GM18502 (cell line): ENCODE data around the gene GUCY2F.

ENCODE experiments used
- ATAC-seq: cut with Tn5 transposase; IDR thresholded peaks from one replicate; pipeline ENCODE4 v1.9.1; 2021; ENCODE audit warnings: mild to moderate bottlenecking; ENCODE audit not compliant: unreplicated experiment, poor library complexity

Gene GUCY2F

GRCh38 chrX:109481986-109482385, at the start of gene GUCY2F:
TSS of gene GUCY2F (minus strand) at chrX:109482086. CDS start at chrX:109475936, 6,150 bp downstream.
- ATAC-seq: no peak

GRCh38 chrX:109519001-109519400, 37.1 kb upstream of the GUCY2F start:
- no peak for ATAC-seq

DNA sequence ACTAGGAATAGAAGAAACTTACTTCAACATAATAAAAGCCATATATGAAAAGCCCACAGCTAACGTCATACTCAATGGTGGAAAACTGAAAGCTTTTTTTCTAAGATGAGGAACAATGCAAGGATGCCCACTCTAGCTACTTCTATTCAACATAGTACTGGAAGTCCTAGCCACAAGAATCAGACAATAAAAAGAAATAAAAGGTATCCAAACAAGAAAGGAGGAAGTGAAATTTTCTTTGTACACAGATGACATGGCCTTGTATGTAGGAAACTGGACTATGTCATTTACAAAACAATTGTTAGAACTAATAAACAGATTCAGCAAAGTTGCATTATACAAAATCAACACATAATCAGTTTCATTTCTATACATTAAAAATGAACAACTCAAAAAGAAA, 29.2 kb upstream of the GUCY2F start:
- ATAC-seq: no peak

GRCh38 chrX:109508915-109509314, 27.0 kb upstream of the GUCY2F start:
- no peak for ATAC-seq

DNA sequence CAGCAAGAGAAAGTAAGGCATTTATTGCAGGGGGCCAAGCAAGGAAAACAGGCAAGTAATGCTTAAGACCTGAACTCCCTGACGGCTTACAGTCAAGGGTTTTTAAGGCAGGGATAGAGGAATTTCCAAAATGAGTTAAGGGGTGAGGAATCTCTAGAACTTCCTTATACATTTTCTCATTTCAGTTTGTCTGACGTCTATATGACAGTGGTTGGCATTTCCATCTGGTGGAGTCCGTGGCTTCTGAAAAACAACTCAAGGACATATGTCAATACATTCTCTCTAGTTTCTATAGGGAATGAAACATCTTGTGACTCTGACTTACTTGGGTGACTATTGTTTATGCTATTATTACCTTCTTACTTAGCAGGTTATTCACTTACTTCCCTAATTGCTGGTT, 19.3 kb upstream of the GUCY2F start:
- ATAC-seq: no peak

DNA sequence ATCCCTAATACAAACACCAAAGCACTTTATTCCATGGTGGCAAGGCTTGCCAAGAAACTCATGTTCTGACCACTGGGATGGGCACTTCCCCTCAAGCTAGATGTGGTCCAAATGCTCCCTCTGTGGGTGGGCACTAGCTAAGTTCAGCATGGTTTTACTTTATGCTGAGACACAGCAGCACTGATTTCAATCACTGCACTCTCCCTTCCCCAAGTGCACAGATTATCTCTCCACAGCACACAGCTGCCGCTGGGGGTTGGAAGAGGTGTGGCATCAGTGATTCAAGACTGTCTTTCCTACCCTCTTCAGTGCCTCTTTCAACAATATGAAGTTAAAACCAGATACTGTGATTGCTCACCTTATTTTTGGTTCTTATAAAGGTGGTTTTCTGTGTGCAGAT, 16.5 kb upstream of the GUCY2F start:
- no peak for ATAC-seq

DNA sequence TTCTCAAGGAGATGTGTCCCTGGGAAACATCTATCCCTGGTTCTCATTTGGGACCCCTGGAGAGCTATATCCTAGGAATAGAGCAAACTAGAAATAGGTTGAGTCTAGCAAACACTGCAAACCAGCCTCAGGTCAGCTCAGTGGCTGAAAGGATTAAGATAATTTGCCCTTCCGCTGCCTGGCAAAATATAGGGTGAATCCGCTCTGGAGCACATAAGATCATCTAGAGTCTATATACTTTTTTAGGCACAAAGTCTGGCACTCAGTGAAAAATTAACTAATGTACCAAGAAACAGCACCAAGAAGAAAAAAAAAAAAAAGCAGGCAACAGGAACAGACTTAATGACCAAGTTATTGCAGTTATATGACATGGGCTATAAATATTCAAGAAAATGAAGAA, 7.3 kb upstream of the GUCY2F start:
- ATAC-seq: no peak

DNA sequence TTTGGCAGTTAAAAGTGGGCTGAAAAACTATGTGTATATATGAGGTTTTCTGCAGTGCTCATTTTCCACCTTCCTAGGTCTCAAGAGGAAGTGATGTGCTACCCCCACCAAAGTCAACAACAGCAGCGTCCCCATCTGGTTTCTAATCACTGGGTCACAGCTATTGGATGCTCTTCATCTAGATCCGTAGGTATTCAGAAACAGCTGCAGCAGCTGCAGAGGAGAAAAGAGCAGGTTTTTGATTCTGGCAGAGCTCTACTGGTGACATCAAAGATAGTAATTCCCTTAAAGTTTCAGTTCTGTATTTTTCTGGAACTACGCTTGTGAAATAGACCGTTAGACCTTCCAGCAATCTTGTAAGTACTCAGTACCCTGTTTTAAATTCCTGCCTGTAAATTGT, 5.8 kb upstream of the GUCY2F start:
- ATAC-seq: peak; percentile 56

DNA sequence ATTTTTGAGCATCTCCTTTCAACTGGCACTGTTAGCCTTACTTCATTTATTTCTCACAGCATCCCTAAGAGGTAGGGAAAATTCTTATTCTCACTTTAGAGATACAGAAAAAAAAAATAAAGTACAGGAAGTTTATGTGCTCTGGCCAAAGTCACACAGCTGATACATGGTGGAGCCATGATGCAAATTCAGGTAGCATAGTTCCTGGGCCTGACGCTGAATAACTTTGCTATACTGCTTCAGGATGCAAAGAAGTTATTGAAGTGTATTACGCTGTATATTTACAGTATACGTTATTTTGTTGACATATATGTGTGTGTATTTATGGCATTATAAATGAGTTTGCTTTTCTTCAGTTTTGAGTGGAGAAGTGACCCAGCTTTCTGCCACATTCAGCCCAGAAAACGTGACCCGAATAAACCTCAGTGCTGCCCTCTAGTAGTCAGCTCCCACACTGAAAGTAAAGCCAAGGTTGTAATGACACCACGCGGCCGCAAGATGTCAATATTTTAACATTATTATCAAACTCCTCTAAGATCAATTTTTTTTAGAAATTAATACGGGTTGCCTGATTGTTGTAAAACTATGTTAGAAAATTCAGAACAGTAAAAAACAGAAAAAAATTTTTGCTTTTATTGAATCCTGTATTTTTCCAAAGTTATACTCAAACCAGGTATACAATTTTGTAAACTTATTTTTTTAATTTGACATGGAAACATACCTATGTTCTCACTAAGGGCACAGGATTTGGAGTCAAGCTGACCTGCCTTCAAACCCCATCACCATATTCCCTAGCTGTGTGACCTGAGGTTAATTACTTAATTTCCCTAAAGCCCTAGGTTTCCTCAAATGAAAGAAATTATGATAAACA, 3.8 kb upstream of the GUCY2F start:
- no peak for ATAC-seq

GRCh38 chrX:109484886-109485285, 3.0 kb upstream of the GUCY2F start:
- ATAC-seq: no peak

DNA sequence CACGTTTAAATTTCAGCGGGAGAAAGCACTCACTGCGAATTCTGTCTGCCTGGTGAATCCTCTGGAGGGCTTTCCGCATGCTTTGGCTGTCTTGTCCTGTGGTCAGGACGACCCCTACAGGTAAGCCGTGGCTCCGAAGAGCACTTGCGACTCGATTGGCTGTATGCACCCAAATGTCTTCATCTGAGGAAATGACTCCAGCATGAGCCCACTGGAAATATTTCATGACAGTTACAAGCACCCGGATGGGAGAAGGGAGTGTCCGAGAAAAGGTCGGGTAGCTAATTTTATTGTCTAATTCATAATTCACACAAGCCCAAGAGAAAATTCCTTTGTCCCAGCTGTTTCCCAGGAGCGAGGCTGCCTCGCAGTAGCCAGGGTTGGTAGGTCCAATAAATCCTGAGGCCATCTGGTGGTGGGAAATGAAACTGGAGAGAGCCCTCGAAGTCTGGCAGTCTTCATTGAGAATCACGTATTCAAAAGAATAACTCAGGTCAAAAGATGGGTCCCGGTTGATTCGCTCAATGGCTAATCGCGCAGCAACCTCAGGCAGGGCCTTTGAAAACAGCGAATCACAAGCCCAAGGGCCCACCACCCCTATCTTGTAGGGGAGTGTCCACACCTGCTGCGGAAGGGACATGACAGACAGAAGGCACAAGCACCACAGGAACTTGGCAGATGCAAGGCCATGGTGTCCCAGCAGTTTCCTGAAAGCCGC, 6.6 kb downstream of the GUCY2F start:
- no peak for ATAC-seq

GRCh38 chrX:109472939-109473735, 8.7 kb downstream of the GUCY2F start:
- ATAC-seq: no peak

DNA sequence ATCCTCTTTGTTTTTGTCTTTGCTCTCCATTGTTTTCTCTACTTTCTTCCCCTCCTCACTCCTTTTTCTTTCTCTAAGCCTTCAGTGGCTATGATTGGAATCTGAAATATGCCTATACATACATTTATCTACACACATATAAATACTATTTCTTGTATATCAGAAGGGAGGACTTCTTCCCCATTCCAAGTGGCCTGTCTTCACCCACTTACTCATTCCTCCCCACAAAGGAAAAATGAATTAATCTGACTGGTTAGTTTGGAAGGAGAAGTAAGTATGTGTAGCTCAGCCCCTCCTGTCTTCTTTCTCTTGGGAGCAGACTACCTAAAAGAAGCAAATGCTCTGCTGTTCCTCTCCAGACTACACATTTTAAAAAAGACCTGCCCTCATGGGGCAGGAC, 17.7 kb downstream of the GUCY2F start:
- no peak for ATAC-seq

DNA sequence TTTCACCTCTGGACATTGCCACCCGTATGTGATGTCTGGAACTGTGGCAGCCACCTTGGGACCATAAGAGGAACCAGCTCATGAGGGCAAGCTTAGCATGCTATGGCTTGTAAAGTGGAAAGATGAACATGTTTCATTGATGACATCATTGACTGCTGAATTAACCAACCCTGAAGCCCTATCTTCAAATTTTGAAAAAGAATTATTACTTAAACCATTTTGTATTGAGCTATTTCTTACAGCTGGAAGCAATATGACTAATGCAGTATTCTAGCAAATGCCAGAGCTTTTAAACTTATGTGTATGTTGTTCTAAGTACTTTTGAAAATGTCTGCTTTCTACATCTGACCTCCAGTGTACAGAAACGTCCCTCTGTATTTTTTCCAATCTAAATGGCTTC, 18.1 kb downstream of the GUCY2F start:
- ATAC-seq: no peak

- no peak for ATAC-seq
Measured at GRCh38 chrX:109448282-109448938, 33.5 kb downstream of the GUCY2F start.

GRCh38 chrX:109441266-109441665, 40.6 kb downstream of the GUCY2F start:
- ATAC-seq: no peak

- peak; percentile 90 for ATAC-seq
Measured at GRCh38 chrX:109440475-109440874, 41.4 kb downstream of the GUCY2F start.

DNA sequence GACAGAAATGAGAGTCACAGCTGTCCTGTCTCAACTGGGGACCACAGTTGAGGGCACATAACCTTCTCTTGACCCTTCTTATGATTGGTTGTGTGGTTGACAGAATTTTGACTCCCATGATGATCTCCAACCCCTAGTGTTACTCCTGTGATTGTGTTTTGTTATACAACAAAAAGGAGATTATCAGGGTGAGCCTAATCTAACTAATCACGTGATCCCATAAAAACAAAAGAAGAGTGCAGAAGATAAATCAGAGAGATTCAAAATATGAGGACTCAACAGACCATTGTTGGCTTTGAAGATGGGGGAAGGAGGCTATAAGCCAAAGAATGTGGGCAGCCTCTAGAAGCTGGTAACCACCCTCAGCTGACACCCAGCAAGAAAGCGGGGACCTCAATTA, 72.7 kb downstream of the GUCY2F start:
- no peak for ATAC-seq

GRCh38 chrX:109403922-109404321, 78.0 kb downstream of the GUCY2F start:
- ATAC-seq: no peak

GRCh38 chrX:109399831-109400230, 82.1 kb downstream of the GUCY2F start:
- ATAC-seq: no peak
